ENCODE data around the gene PRKCQ.
A peak's percentile ranks its signal among the peaks of the same experiment; 100 is the strongest.

PRKCQ gene

GRCh38 chr10:6516281-6516928 is 63.7 kb downstream of the PRKCQ start:
- no peak for DNase-seq

- no peak for DNase-seq
These were observed 65.0 kb downstream of the PRKCQ start for GRCh38 chr10:6514844-6515780.

- no peak for DNase-seq
These were observed 65.9 kb downstream of the PRKCQ start for GRCh38 chr10:6514180-6514579.

GRCh38 chr10:6513476-6513875 is 66.6 kb downstream of the PRKCQ start:
- DNase-seq: no peak

- no peak for DNase-seq
These were observed 67.9 kb downstream of the PRKCQ start for GRCh38 chr10:6512182-6512581.

GRCh38 chr10:6511347-6511746 is 68.7 kb downstream of the PRKCQ start:
- DNase-seq: no peak

- DNase-seq: peak; percentile 42
These were observed 72.8 kb downstream of the PRKCQ start for GRCh38 chr10:6507311-6507710.

GRCh38 chr10:6505300-6505699 is 74.8 kb downstream of the PRKCQ start:
- no peak for DNase-seq

GRCh38 chr10:6504296-6504695 is 75.8 kb downstream of the PRKCQ start:
- peak; percentile 23 for DNase-seq

GRCh38 chr10:6503171-6503570 is 76.9 kb downstream of the PRKCQ start:
- no peak for DNase-seq

GRCh38 chr10:6501931-6502330 is 78.1 kb downstream of the PRKCQ start:
- DNase-seq: no peak

- no peak for DNase-seq
These were observed 80.1 kb downstream of the PRKCQ start for GRCh38 chr10:6499974-6500373.

- peak; percentile 17 for DNase-seq
These were observed 81.3 kb downstream of the PRKCQ start for GRCh38 chr10:6498771-6499170.

- no peak for DNase-seq
These were observed 82.5 kb downstream of the PRKCQ start for GRCh38 chr10:6497620-6498019.

- peak; percentile 43 for DNase-seq
These were observed 85.0 kb downstream of the PRKCQ start for GRCh38 chr10:6494936-6495592.

GRCh38 chr10:6494442-6494819 is 85.6 kb downstream of the PRKCQ start:
- DNase-seq: no peak

- DNase-seq: no peak
These were observed 86.3 kb downstream of the PRKCQ start for GRCh38 chr10:6493521-6494441.

- DNase-seq: no peak
These were observed 87.2 kb downstream of the PRKCQ start for GRCh38 chr10:6492896-6493295.

- peak; percentile 25 for DNase-seq
These were observed 88.1 kb downstream of the PRKCQ start for GRCh38 chr10:6491841-6492609.

GRCh38 chr10:6490614-6491013 is 89.5 kb downstream of the PRKCQ start:
- DNase-seq: no peak

- no peak for DNase-seq
These were observed 92.2 kb downstream of the PRKCQ start for GRCh38 chr10:6487920-6488319.

- no peak for DNase-seq
These were observed 93.8 kb downstream of the PRKCQ start for GRCh38 chr10:6486309-6486708.
